HG03460 (cell line): ENCODE data around the gene ATXN7L1.

Experiments used
- ATAC-seq: cut with Tn5 transposase; IDR thresholded peaks from one replicate; pipeline ENCODE4 v1.9.1; 2021; ENCODE audit not compliant: unreplicated experiment

Gene ATXN7L1

DNA sequence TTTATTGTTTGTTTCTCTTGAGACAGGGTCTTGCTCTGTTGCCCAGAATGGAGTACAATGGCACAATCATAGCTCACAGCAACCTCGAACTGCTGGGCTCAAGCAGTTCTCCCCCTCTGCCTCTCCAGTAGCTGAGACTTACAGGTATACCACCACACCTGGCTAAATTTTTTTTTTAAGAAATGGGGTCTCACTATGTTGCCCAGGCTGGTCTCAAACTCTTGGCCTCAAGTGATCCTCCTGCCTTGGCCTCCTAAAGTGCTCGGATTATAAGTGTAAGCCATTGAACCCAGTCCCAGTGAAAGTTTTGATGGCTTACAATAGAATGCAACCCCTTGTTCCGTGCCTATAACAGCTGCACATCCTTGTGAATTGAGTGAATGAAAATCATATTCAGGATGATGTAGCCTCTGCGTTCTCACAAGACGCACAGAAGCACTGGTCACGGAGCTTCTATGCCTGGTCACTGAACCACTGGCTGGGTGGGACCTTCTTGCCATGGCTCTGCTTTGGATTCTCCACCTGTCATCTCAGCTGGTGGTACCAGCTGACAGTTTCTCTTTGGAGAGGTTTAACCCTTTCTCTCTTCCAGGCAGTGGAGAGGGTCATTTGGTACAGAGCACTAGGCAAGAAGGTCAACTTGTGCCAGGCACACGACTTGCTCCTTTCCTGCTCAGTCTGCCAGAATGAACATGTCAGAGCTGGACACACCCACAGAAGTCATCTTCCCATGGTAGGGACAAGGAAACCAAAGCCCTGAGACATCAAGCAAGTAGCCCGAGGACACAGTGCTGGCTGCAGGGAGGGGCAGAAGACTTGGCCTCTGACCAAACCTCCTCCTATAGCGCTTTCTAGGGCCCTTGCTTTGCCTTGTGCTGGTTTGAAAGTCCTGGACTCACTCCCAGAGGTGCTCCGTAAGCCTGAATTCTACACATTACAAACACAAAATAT lies 89.6 kb downstream of the ATXN7L1 start:
- no peak for ATAC-seq

- ATAC-seq = no peak
Observed at GRCh38 chr7:105782391-105783042, 93.9 kb downstream of the ATXN7L1 start.

DNA sequence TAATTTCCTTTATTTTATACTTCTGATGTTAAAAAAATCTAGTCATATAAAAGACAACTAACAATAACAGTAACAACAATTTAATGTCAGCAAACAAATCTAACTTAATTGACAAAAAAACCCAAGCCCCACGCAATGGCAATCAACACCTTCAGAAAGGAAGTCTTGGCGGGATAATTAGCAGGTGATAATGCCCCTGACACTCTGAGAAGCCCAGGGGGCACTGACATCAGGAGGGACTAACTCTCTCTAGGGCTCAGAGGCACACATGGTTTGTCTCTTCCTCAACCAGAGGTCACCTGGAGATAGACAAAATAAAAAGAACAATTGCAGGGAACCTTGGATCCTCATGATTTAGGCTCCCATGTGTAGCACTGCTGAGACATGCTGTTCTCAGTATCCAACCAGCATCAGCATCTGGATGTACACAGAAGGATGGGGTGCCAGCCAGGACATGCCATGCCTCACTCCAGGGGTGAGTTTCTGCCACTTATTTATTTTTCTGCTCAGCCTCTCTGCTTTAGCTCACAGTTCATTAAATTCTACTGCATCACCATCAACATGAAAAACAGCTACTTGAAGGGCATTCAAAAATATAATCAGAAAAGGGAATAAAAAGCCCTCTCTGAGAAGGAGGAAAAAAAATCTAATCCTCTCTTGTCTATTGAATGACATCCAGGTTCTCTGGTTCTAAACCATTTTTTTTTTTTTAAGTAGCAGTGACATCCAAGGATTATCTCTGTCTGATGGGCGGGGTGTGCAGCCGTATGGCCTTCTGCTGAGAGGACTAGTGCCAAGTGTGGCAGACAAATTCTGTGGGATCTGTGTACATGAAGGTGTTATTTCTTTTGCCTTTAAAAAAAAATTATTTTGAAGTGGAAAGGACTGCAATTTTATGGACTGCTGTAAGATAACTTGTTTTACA lies 96.3 kb downstream of the ATXN7L1 start:
- ATAC-seq = no peak

GRCh38 chr7:105778956-105779355 lies 97.4 kb downstream of the ATXN7L1 start:
- no peak for ATAC-seq

- no peak for ATAC-seq
Observed at GRCh38 chr7:105776986-105777910, 99.2 kb downstream of the ATXN7L1 start.

DNA sequence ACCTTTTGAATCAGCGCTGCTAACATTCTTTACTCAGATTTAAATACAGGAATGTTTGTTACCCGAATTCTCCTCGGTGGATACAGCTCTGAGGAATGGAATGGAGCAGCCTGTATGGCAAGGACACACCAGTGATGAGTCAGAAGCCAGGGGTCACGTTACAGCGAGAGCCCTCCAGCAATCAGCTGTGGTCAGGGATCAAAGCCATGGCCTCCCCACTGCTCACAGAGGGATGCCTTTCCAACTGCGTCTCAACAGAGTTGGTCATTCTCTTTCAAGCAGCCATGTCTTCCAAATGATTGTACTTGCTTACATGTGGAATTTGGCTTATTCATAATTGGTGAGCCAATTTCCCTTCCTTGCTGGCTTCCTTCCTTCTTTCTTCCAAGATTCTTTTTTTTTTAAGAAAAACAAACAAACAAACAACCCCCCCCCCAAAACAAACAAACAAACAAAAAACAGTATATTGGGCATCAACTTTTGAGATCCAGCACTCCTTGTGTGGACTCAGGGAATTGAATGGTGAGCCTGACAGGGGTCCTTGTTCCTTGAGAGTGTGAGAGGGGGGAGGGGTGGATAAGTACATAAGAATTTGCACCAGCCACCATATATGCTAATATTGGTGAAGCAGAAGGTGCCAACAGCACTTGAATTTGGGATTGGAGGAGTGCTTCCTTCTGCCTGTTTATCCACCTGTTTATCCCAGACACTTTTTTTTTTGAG lies 100.2 kb downstream of the ATXN7L1 start:
- ATAC-seq = no peak

DNA sequence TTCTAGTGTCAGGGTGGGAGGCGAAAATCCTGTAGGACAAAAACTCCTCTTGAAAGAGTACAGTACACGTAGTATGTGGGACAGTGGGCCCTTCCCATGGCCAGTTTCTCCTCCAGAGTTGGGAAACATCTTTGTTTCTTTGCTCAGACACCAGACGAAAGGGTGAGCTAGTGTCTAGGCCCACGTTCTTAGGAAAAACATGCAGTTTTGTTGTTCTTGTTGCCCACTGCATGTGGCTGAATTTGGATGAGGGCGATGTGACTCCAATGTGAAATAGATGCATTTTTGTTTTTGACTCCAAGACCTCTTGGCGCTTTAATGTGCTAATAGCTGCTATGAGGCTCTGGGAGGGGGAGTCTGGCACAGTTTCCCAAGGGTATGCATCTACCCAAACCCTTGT lies 100.8 kb downstream of the ATXN7L1 start:
- no peak for ATAC-seq

DNA sequence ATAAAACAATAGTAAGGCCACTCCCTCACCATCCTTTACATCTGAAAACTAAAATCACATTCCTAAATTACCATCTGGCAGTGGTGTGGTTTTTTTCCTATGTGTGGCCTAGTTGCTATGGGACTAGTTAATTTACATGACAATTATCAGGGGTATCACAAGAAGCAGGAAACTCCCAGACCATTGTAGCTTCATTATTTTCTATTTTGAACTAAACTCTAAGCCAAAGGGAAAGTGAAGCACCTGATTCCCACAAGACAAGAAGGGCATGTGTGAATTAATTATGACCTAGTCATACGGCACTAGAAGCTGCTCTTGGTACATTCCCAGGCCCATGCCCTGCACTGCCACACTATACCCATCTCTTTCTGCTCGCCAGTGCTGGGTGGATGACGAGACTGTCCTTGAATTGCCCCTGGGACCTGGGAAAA lies 103.4 kb downstream of the ATXN7L1 start:
- no peak for ATAC-seq

GRCh38 chr7:105769901-105770628 lies 106.3 kb downstream of the ATXN7L1 start:
- no peak for ATAC-seq

DNA sequence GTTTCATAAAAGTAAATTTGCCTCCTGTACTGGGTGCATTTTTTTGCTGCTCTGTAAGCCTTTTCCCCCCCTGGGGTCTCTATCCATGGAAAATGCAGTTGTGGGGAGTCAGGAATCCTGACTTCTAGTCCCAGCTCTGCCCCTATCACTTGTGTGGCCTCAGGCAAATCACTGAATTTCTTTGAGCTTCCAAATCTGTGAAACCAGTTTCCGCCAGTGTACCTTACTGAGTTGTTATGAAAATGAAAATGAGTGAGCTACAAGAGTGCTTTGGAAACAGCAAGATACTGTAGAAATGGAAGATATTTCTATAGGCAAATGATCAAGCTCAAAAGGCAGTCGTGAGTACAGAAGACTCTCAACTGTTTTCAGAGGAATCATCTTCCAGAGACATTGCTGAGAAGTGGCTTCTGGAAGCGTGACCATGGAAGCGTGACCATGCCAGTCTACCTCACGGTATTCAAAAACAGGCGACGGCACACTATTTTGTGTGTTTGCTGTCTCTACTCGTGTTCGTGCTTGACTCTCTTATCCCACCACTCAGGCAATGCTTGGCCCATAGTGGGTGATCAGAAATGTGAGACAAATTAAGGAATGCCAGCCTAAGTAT lies 107.4 kb downstream of the ATXN7L1 start:
- ATAC-seq = no peak

- ATAC-seq = no peak
Observed at GRCh38 chr7:105768117-105768516, 108.3 kb downstream of the ATXN7L1 start.

DNA sequence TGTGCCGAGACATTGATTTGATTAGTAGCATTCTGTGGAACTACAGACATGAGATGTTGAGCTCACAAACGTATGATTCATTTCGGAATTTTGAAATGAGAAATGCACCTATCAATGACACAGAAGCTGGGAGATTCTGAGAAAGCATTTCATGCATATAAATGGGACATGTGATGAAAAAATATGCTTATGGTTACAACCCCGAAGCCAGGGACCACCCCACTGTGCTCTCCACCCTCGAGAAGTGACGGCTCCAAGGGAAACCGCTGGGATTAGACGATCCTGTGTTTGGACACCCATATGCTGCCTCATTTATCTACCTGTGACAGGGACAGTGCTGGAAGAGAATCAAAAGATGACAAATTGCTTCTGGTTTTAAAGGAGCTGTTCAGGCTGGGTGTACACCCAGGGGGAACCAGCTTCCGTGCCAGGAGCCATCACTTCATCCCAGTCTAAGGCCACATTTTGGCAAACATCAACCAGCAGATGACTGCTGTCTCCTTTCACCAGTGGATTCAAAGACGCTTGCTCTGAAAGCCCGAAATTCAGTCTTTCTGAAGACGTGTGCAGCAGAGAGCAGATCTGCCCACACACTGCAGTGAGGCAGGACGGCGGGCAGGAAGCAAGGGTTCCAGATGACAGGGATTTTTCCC lies 109.9 kb downstream of the ATXN7L1 start:
- no peak for ATAC-seq

DNA sequence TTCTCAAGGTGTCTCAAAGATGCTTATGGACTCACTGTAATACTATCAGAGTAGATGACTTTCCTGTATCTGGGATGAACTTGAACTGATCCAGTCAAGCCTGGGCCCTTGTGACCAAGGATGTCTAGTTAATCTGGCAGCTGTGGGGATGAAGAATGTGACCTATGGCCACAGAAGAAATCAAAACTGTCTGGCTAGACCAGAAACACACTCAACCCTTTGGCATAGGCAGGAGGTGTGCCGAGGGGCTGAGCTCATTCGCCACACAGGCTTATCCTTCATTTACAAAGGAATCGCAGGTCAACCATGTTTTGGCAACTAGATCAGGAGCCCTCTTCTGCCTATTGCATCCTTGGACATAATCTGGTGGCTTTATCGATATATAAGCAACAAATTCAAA lies 110.6 kb downstream of the ATXN7L1 start:
- ATAC-seq = no peak

GRCh38 chr7:105764506-105764905 lies 111.9 kb downstream of the ATXN7L1 start:
- ATAC-seq = no peak

- no peak for ATAC-seq
Observed at GRCh38 chr7:105760551-105761447, 115.6 kb downstream of the ATXN7L1 start.

DNA sequence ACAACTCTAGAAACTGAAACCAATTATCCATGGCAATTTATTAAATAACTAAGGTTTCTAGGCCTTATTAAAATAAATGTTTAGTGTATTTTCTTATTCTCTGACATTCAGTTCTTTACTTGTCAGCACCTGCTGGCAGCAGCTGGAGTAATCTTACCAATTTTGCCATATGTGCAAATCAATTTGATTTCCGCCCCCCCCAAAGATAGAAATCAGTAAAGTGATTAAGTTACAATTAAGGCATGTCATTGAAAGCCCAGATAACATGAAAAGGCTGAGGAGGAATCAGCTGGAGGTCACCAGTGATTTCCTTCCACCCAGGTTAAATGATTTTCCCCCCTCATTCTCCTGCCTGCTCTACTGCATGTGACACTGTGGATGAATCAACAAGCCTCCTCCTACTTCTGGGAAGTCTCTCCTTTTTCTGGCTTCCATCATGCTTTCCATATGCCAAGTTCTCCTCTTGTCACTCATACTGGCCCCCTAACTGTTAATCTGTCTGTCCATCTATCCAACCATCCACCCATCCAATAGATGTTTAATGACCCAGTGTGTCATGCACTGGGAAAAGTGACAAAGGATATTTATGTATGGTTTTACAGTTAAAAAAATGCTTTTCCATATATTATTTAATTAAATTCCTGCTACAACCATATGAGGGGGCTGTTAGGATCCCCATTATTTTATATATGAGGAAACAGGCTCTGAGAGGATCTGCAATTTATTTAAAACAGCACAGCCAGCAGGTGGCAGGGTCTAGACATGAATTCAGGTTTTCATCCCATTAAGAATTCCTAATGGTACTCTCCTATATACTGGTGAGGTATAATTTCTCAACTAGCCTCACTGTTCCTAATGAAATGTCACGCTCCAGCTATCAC lies 116.5 kb downstream of the ATXN7L1 start:
- ATAC-seq = no peak
